Measurements from ENCODE around the gene ST6GAL1.

The ST6GAL1 gene

GRCh38 chr3:187077537-187077936 lies 147.2 kb downstream of the ST6GAL1 start:
- no peak overlapping the region for H3K27ac ChIP-seq
- TF ChIP-seq ZFX (IDR thresholded peaks at IDR 0.05) (no peak), CTCF (conservative IDR thresholded peaks at IDR 0.05) (no peak)

- TF ChIP-seq ZFX (IDR thresholded peaks at IDR 0.05) (no peak), CTCF (conservative IDR thresholded peaks at IDR 0.05) (no peak)
- no peak overlapping the region for H3K27ac ChIP-seq
These were observed 149.0 kb downstream of the ST6GAL1 start for GRCh38 chr3:187079090-187080022.

- H3K27ac ChIP-seq, result no peak overlapping the region
- TF ChIP-seq CTCF (conservative IDR thresholded peaks at IDR 0.05) (no peak), ZFX (IDR thresholded peaks at IDR 0.05) (no peak)
These were observed 150.6 kb downstream of the ST6GAL1 start for GRCh38 chr3:187080799-187081450.

- TF ChIP-seq ZFX (IDR thresholded peaks at IDR 0.05) (no peak), CTCF (conservative IDR thresholded peaks at IDR 0.05) (no peak)
- H3K27ac ChIP-seq, result no peak overlapping the region
These were observed 152.5 kb downstream of the ST6GAL1 start for GRCh38 chr3:187082758-187083375.

- TF ChIP-seq CTCF (conservative IDR thresholded peaks at IDR 0.05) (no peak), ZFX (IDR thresholded peaks at IDR 0.05) (no peak)
- H3K27ac ChIP-seq, result no peak overlapping the region
These were observed 153.8 kb downstream of the ST6GAL1 start for GRCh38 chr3:187084126-187084525.

GRCh38 chr3:187084580-187084979 lies 154.3 kb downstream of the ST6GAL1 start:
- TF ChIP-seq ZFX (IDR thresholded peaks at IDR 0.05), result no peak
- no peak for TF ChIP-seq CTCF (conservative IDR thresholded peaks at IDR 0.05)

More at GRCh38 chr3:187084580-187084979, 154.3 kb downstream of the ST6GAL1 start:
- no peak overlapping the region for H3K27ac ChIP-seq
